HG03460 (cell line): ENCODE measurements around the gene CENPT.

Source experiments
- ATAC-seq: cut with Tn5 transposase; IDR thresholded peaks from one replicate; pipeline ENCODE4 v1.9.1; 2021; ENCODE audit not compliant: unreplicated experiment

Gene CENPT

GRCh38 chr16:67847064-67847861, at the start of gene CENPT:
CENPT (minus strand) TSS chr16:67847693; CDS start chr16:67833859, 13,834 bp downstream.
- ATAC-seq: peak; percentile 34

GRCh38 chr16:67897231-67897630, 49.7 kb upstream of the CENPT start:
- ATAC-seq: no peak

- ATAC-seq: no peak
Observed at GRCh38 chr16:67893743-67894399, 46.4 kb upstream of the CENPT start.

GRCh38 chr16:67892899-67893742, 45.6 kb upstream of the CENPT start, which contains the start of gene PSKH1:
PSKH1 (plus strand) TSS chr16:67893254; CDS start chr16:67908750, 15,496 bp downstream.
- peak; percentile 88 for ATAC-seq

- ATAC-seq: no peak
Observed at GRCh38 chr16:67892375-67892774, 44.9 kb upstream of the CENPT start.

- no peak for ATAC-seq
Observed at GRCh38 chr16:67888331-67888730, 40.8 kb upstream of the CENPT start.

GRCh38 chr16:67886387-67886786, 38.9 kb upstream of the CENPT start:
- ATAC-seq: no peak

- ATAC-seq: no peak
Observed at GRCh38 chr16:67885976-67886375, 38.5 kb upstream of the CENPT start.

GRCh38 chr16:67885545-67885944, 38.1 kb upstream of the CENPT start:
- ATAC-seq: no peak

- no peak for ATAC-seq
Observed at GRCh38 chr16:67884684-67885083, 37.2 kb upstream of the CENPT start, which contains the start of gene NRN1L. NRN1L (plus strand) TSS chr16:67884885; CDS start chr16:67884904, 19 bp downstream.

GRCh38 chr16:67883872-67884261, 36.4 kb upstream of the CENPT start:
- no peak for ATAC-seq

GRCh38 chr16:67883146-67883871, 35.8 kb upstream of the CENPT start:
- ATAC-seq: no peak

- ATAC-seq: no peak
Observed at GRCh38 chr16:67882374-67883145, 35.1 kb upstream of the CENPT start.

GRCh38 chr16:67881621-67882161, 34.2 kb upstream of the CENPT start:
- ATAC-seq: no peak

GRCh38 chr16:67880584-67880983, 33.1 kb upstream of the CENPT start:
- no peak for ATAC-seq

GRCh38 chr16:67879936-67880335, 32.4 kb upstream of the CENPT start:
- ATAC-seq: no peak

- ATAC-seq: no peak
Observed at GRCh38 chr16:67879462-67879861, 32.0 kb upstream of the CENPT start.

GRCh38 chr16:67878846-67879245, 31.4 kb upstream of the CENPT start:
- no peak for ATAC-seq

- ATAC-seq: no peak
Observed at GRCh38 chr16:67878232-67878631, 30.7 kb upstream of the CENPT start.

- ATAC-seq: no peak
Observed at GRCh38 chr16:67877064-67877463, 29.6 kb upstream of the CENPT start.
